HL-60 (cell line): ENCODE results near the gene ZRANB3.

Source experiments
- DNase-seq, 2 experiments: peaks; one replicate each; pipeline ENCODE4 v3.0.0-alpha.2; 2010 to 2020; ENCODE audit warnings: low read depth in 1 of 2, low spot score in 1 of 2
- H3K27ac ChIP-seq: fragments of 250-450 bp; sonication (Bioruptor Pico); replicated peaks from 2 replicates; pipeline ENCODE4 v1.5.1; 2020; ENCODE audit warnings: mild to moderate bottlenecking, moderate library complexity
- H3K27me3 ChIP-seq: fragments of 250-450 bp; sonication (Bioruptor Pico); 2 replicates; pipeline ENCODE4 v1.5.1; 2021; ENCODE audit warnings: mild to moderate bottlenecking, moderate library complexity; ENCODE audit not compliant: insufficient read depth, poor library complexity, severe bottlenecking
- H3K4me3 ChIP-seq: replicated peaks from 2 replicates; pipeline ENCODE4 v1.5.1; 2011; ENCODE audit warnings: mild to moderate bottlenecking, control low read depth, low read length; ENCODE audit not compliant: insufficient read depth
- CTCF ChIP-seq: IDR thresholded peaks from one replicate; pipeline ENCODE4 v1.5.1; 2011; ENCODE audit warnings: low read length, control low read depth, inconsistent platforms; ENCODE audit not compliant: insufficient read depth
- GABPA ChIP-seq: IDR thresholded peaks from 2 replicates; pipeline ENCODE4 v1.6.1; 2012; ENCODE audit warnings: low read depth
- POLR2AphosphoS5 ChIP-seq: IDR thresholded peaks from 2 replicates; pipeline ENCODE4 v1.6.1; 2012; ENCODE audit warnings: low read depth
- REST ChIP-seq: IDR thresholded peaks from 2 replicates; pipeline ENCODE4 v1.6.1; 2012; ENCODE audit warnings: low read depth; ENCODE audit not compliant: insufficient replicate concordance
- SPI1 ChIP-seq: IDR thresholded peaks from 2 replicates; pipeline ENCODE4 v1.6.1; 2012; ENCODE audit warnings: low read depth, mild to moderate bottlenecking, borderline replicate concordance

Gene ZRANB3

DNA sequence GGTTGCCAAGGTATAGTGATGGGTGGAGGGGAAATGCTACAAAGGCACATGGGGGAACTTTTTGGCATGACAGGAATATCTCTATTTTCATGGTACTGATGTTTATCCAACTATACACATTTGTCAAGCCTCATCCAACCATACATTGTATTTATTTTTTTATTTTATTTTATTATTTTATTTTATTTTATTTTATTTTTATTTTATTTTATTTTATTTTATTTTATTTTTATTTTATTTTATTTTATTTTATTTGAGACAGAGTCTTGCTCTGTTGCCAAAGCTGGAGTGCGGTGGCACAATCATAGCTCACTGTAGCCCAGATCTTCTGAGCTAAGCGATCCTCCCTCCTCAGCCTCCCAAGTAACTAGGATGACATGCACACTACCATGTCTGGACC lies 219.1 kb downstream of the ZRANB3 start:
- TF ChIP-seq CTCF (no peak), SPI1 (no peak), REST (no peak), POLR2AphosphoS5 (no peak), GABPA (no peak)
- no peak for DNase-seq
- no peaks in the 10 kb centered on the region for H3K27me3 ChIP-seq

GRCh38 chr2:135311268-135311667 lies 219.8 kb downstream of the ZRANB3 start:
- Histone ChIP-seq H3K27ac (no peak overlapping the region), H3K4me3 (no peak overlapping the region), H3K27me3 (no peaks in the 10 kb centered on the region)
- TF ChIP-seq SPI1, result no peak
- no peak for TF ChIP-seq CTCF
- TF ChIP-seq REST, result no peak
- no peak for TF ChIP-seq POLR2AphosphoS5
- TF ChIP-seq GABPA, result no peak
- no peak for DNase-seq

More for the DNA sequence above, 219.1 kb downstream of the ZRANB3 start:
- Histone ChIP-seq H3K4me3 (no peak overlapping the region), H3K27ac (no peak overlapping the region)

DNA sequence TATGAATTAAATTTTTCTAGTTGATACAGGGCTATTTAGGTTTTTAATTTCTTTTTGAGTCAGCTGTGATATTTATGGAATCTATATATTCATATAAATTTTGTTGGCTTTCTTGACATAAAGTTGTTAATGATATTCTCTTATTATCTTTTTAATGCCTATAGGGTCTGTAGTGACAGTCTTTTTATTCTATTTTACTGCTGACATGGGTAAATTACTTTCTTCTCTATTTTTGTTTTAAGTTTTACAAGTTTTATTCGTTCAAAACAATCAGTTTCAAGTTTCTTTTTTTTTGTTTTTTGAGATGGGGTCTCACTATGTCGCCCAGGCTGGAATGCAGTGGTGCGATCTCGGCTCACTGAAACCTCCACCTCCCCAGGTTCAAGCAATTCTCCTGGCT lies 226.3 kb downstream of the ZRANB3 start:
- H3K27me3 ChIP-seq, result no peaks in the 10 kb centered on the region
- TF ChIP-seq CTCF (no peak), SPI1 (no peak), POLR2AphosphoS5 (no peak), GABPA (no peak)
- no peak overlapping the region for H3K4me3 ChIP-seq
- H3K27ac ChIP-seq, result no peak overlapping the region
- no peak for DNase-seq

DNA sequence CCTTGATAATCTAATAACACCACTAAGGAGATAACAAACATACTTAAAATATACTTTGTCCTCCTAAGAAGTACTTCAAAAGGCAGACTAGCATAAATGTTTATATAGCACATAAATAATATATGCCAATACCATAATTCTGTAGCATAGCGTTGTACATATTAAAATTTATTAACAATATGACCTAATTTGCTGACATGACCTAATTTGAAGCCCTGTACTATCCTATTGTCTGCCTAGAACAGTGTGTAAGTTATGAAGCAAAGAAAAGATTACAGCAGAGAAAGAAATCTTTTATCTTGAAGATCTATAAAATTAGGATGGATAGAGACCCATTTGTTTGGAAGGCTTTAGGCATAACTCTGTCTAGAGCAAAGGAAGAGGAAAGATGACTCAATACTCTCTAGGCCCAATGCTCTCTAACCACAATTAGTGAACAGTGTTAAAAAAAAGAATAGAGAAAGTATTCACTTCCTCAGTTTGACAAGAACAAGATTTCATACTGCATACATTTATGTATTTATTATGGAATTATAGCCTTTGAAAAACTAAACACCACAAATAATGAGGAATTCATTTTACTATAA lies 231.3 kb downstream of the ZRANB3 start:
- Histone ChIP-seq H3K27ac (no peak overlapping the region), H3K4me3 (no peak overlapping the region), H3K27me3 (no peaks in the 10 kb centered on the region)
- peak in 1 of 2 experiments; percentile 25 for DNase-seq
- peak; percentile 60; the same call in 1 of the 2 replicates for TF ChIP-seq SPI1
- no peak for TF ChIP-seq REST
